Central memory CD8-positive, alpha-beta T cell (primary cell): ENCODE data around the gene RNF4.

ENCODE experiments used
- ATAC-seq: fragments of 150-1000 bp; cut with Tn5 transposase; replicated peaks from 2 replicates; pipeline ENCODE4 v1.10.0; 2022; ENCODE audit warnings: mild to moderate bottlenecking, moderate FRiP score, moderate number of reproducible peaks; ENCODE audit not compliant: poor library complexity, severe bottlenecking; ENCODE audit errors: extremely low read depth
- DNase-seq, 2 donors: peaks; one replicate each; pipeline ENCODE4 v3.0.0; 2021; ENCODE audit warnings: low spot score in 2 of 2
- H3K27ac Mint-ChIP-seq: one replicate; pipeline ENCODE4 v1.8.0; 2022; ENCODE audit warnings: low read depth, mild to moderate bottlenecking, moderate library complexity, mixed read lengths
- H3K27me3 Mint-ChIP-seq: one replicate; pipeline ENCODE4 v1.8.0; 2022; ENCODE audit warnings: mixed read lengths
- H3K36me3 Mint-ChIP-seq: one replicate; pipeline ENCODE4 v1.8.0; 2022; ENCODE audit warnings: mild to moderate bottlenecking, moderate library complexity, mixed read lengths; ENCODE audit not compliant: insufficient read depth
- H3K4me1 Mint-ChIP-seq: one replicate; pipeline ENCODE4 v1.8.0; 2022; ENCODE audit warnings: mixed read lengths
- H3K4me3 Mint-ChIP-seq: one replicate; pipeline ENCODE4 v1.8.0; 2022; ENCODE audit warnings: mild to moderate bottlenecking, moderate library complexity, mixed read lengths
- H3K9me3 Mint-ChIP-seq: one replicate; pipeline ENCODE4 v1.8.0; 2022; ENCODE audit warnings: mixed read lengths

The RNF4 gene

DNA sequence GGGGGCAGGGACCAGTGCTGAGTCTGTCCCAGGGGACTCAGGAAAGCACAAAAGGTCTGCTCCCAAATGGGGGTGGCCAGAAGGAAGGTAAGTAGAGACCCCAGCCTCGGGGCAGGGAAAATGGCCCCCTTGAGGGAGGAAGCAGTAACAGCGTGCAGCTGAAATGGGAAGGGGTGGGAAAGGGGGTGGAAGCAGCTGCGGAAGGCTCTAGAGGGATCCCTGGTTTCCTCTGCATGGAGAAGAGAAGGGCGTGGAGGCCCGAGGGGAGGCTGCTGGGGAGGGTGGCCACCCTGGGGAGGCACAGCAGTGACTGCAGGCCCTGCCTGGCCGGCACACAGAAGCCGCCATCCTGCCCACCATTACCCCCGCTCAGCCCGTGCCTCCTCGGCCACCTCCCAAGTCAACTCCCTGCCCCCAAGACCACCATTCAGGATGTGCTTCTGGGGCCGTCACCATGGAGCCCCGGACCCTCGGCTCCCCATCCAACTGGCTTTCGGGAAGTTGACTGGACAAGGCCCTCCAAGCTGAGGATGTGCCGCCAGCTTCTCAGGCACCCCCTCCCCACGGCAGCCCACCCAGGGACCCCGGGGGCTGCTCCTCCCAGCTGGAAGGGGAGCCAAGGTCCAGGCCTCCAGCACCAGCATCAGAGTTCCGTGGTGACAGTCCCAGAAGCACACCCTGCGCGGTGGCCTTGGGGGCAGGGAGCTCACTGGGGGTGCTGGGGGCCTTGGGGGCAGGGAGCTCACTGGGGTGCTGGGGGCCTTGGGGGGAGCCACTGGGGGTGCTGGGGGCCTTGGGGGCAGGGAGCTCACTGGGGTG is 26.5 kb upstream of the RNF4 start:
- peaks cover 6% of the 10 kb centered on the region for H3K4me1 Mint-ChIP-seq
- H3K27ac Mint-ChIP-seq: no peak overlapping the region
- H3K36me3 Mint-ChIP-seq: no peaks in the 10 kb centered on the region
- H3K4me3 Mint-ChIP-seq: no peak overlapping the region
- DNase-seq: no peak
- H3K27me3 Mint-ChIP-seq: no peaks in the 10 kb centered on the region
- ATAC-seq: no peak
- no peaks in the 10 kb centered on the region for H3K9me3 Mint-ChIP-seq

DNA sequence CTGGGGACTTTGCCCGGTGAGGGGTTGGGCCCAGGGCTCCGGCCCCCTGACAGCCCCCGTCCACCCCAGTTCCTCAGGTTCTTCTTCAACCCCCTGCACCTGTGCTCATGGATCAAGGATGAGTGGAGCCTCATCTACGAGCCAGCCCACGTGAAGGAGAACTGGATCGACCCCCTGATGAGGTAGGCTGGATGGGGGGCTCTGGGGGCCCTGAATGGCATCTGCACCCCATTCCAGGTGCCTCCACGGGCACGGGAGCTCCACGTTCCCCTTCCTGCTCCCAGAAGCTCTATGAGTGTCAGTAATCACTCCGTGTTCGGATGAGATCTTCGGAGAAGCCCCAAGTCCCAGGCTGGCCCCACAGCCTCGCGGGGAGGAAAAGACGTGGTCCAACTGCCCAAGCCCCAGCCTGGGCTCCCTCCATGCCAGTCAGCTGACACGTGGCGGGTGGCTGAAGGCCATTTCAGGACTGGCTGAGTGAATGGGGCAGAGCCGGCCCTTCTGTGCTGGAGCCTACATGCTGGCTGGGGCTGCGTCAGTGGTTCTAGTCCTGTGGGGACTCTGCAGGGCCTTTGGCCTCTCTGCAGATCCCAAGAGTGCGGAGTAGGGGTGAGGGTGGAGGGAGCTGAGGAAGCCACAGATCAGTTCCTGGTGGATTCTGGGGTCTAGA is 25.7 kb upstream of the RNF4 start:
- no peak for ATAC-seq
- Mint-ChIP-seq H3K4me1 (peaks cover 6% of the 10 kb centered on the region), H3K27ac (no peak overlapping the region), H3K36me3 (no peaks in the 10 kb centered on the region), H3K4me3 (no peak overlapping the region), H3K9me3 (no peaks in the 10 kb centered on the region), H3K27me3 (no peaks in the 10 kb centered on the region)
- no peak for DNase-seq

GRCh38 chr4:2443956-2444740 is 24.8 kb upstream of the RNF4 start:
- no peak for DNase-seq
- Mint-ChIP-seq H3K27ac (no peak overlapping the region), H3K27me3 (no peaks in the 10 kb centered on the region), H3K9me3 (no peaks in the 10 kb centered on the region), H3K4me1 (peaks cover 6% of the 10 kb centered on the region), H3K36me3 (no peaks in the 10 kb centered on the region), H3K4me3 (no peak overlapping the region)
- ATAC-seq: no peak

GRCh38 chr4:2445130-2445529 is 23.8 kb upstream of the RNF4 start:
- H3K4me3 Mint-ChIP-seq: no peak overlapping the region
- H3K27ac Mint-ChIP-seq: no peak overlapping the region
- ATAC-seq: no peak
- peaks cover 6% of the 10 kb centered on the region for H3K4me1 Mint-ChIP-seq
- H3K36me3 Mint-ChIP-seq: no peaks in the 10 kb centered on the region
- H3K27me3 Mint-ChIP-seq: no peaks in the 10 kb centered on the region
- H3K9me3 Mint-ChIP-seq: no peaks in the 10 kb centered on the region
- DNase-seq: no peak

DNA sequence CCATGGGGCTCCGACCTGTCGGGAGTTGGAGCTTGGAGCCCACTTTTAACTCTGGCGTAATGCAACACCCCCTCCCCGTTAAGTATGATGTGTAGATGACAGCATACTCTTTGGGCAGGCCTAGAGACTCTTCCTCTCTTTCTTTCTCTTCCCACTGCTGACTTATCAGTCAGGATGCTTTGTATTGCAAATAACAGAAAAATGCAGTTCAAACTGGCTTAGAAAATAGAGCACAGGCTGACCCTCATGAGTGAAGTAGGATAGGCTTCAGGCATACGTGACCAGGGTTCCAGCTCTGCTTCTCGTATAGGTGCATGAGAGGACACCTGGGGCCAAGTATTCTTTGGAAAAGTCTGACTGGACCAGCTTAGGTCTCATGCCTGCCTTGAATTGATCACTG is 23.3 kb upstream of the RNF4 start:
- Mint-ChIP-seq H3K27ac (no peak overlapping the region), H3K36me3 (no peaks in the 10 kb centered on the region), H3K4me1 (peaks cover 6% of the 10 kb centered on the region), H3K4me3 (no peak overlapping the region), H3K9me3 (no peaks in the 10 kb centered on the region), H3K27me3 (no peaks in the 10 kb centered on the region)
- ATAC-seq (no peak), DNase-seq (no peak)

DNA sequence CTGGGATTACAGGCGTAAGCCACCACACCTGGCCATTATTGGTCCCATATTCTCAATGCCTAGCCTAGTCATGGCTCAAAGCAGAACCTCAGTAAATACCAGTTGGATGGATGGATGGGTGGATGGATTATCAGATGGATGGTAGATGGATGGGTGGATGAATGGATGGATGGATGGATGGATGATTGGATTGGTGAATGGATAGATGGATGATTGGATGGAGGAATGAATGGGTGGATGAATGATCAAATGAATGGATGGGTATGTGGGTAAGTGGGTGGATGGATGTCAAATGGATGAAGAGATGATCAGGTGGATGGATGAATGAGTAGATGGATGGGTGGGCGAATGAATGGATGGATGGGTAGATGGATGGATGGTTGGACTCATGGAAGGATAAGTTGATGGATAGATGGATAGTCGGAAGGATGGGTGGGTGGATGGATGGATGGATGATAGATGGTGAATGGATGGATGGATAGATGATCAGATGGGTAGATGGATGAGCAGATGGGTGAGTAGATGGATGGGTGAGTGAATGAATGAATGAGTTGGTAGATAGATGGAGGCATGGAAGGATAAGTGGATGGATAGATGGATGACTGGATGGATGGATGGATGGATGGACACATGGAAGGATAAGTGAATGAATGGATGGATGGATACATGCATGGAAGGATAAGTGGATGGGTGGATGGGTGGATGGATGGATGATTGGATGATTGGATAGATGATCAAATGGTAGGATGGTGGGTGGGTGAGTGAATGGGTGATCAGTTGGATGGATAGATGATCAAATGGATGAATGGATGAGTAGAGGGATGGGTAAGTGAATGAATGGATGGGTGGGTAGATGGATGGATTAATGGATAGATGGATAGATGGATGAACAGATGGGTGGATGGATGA is 22.0 kb upstream of the RNF4 start:
- Mint-ChIP-seq H3K27me3 (no peaks in the 10 kb centered on the region), H3K4me3 (no peak overlapping the region), H3K9me3 (no peaks in the 10 kb centered on the region), H3K36me3 (peaks cover 2% of the 10 kb centered on the region), H3K27ac (no peak overlapping the region), H3K4me1 (no peaks in the 10 kb centered on the region)
- DNase-seq (no peak), ATAC-seq (no peak)

- no peak overlapping the region for H3K27ac Mint-ChIP-seq
- DNase-seq (no peak), ATAC-seq (no peak)
- no peaks in the 10 kb centered on the region for H3K9me3 Mint-ChIP-seq
- no peaks in the 10 kb centered on the region for H3K27me3 Mint-ChIP-seq
- no peaks in the 10 kb centered on the region for H3K4me1 Mint-ChIP-seq
- no peak overlapping the region for H3K4me3 Mint-ChIP-seq
- peaks cover 2% of the 10 kb centered on the region for H3K36me3 Mint-ChIP-seq
These were observed 20.3 kb upstream of the RNF4 start for GRCh38 chr4:2448589-2448988.

DNA sequence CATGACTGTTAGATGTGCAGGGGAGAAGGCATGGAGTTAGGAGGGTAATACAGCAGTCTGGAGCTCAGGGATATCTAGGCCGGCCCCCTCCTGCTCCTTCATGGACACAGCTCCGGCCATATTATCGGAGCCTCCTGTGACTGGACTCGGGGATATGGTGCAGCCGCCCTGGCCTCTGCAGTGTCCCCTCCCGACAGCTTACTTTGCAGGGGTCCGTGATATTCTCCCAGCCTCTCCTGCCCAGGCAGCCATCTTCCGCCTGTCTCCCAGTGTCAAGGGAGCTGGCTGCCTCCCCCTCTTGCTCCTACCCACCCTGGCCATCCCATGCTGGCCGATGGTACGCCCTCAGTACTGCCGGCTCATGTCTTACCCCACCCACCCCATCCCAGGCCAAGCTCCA is 19.9 kb upstream of the RNF4 start:
- Mint-ChIP-seq H3K27me3 (no peaks in the 10 kb centered on the region), H3K36me3 (peaks cover 2% of the 10 kb centered on the region), H3K4me1 (no peaks in the 10 kb centered on the region), H3K4me3 (no peak overlapping the region), H3K27ac (no peak overlapping the region), H3K9me3 (no peaks in the 10 kb centered on the region)
- DNase-seq (no peak), ATAC-seq (no peak)

GRCh38 chr4:2449511-2450392 is 19.2 kb upstream of the RNF4 start:
- no peak overlapping the region for H3K4me3 Mint-ChIP-seq
- H3K27me3 Mint-ChIP-seq: no peaks in the 10 kb centered on the region
- ATAC-seq: no peak
- no peak overlapping the region for H3K27ac Mint-ChIP-seq
- H3K36me3 Mint-ChIP-seq: peaks cover 2% of the 10 kb centered on the region
- no peaks in the 10 kb centered on the region for H3K9me3 Mint-ChIP-seq
- DNase-seq: no peak
- no peaks in the 10 kb centered on the region for H3K4me1 Mint-ChIP-seq

DNA sequence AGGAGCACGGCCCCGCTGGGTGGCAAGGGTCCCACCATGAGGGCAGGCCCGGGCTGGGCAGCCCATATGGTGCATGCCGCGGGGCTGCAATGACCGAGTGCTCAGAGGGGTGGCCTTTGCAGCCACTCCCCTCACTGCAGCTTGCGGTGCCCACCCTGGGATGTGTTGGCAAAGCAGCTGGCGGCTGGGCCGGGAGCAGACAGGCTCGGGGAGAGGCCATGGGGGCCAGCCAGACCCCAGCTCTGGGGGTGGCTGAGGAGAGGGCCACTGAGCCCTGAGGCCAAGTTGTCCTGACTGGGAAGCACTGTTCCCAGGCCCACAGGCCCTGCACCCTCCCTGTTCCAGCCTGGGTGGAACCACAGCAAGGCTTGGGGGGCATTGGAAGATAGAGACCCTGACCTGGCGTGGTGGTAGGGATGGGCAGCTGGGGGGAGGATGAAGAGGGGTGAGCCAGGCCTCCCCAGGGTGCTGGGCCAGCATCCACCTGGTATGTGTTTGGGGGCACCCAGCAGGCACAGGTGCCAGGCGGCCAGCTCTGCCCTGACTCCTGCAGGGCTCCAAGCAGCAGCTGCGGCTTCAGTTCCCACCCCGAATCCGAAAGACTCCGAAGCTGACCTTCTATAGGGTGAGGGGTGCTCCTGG is 18.4 kb upstream of the RNF4 start:
- H3K36me3 Mint-ChIP-seq: peaks cover 2% of the 10 kb centered on the region
- no peaks in the 10 kb centered on the region for H3K9me3 Mint-ChIP-seq
- H3K27ac Mint-ChIP-seq: no peak overlapping the region
- no peaks in the 10 kb centered on the region for H3K4me1 Mint-ChIP-seq
- no peak for ATAC-seq
- DNase-seq: no peak
- no peaks in the 10 kb centered on the region for H3K27me3 Mint-ChIP-seq
- no peak overlapping the region for H3K4me3 Mint-ChIP-seq

- ATAC-seq (no peak), DNase-seq (no peak)
- Mint-ChIP-seq H3K9me3 (no peaks in the 10 kb centered on the region), H3K27me3 (no peaks in the 10 kb centered on the region), H3K4me1 (no peaks in the 10 kb centered on the region), H3K36me3 (peaks cover 2% of the 10 kb centered on the region), H3K4me3 (no peak overlapping the region), H3K27ac (no peak overlapping the region)
These were observed 17.8 kb upstream of the RNF4 start for GRCh38 chr4:2451036-2451520.
